Activated CD4-positive, alpha-beta T cell treated with anti-CD3 and anti-CD28 coated beads, Interleukin-2, amount 10 ng/mL, durations not matched to agents 24 days and 14 days (primary cell): ENCODE data around the gene UNC5C. TPM values are rescaled to one million over a fixed set of nuclear protein-coding genes. Genes with fewer than 3 reads are reported as not detected.

Experiments used
- DNase-seq: peaks from one replicate; pipeline ENCODE4 v3.0.0; 2022
- H3K27ac Mint-ChIP-seq: one replicate; pipeline ENCODE4 v1.8.0; 2022; ENCODE audit warnings: mild to moderate bottlenecking, mixed read lengths
- H3K27me3 Mint-ChIP-seq: one replicate; pipeline ENCODE4 v1.8.0; 2022; ENCODE audit warnings: mixed read lengths
- H3K36me3 Mint-ChIP-seq: one replicate; pipeline ENCODE4 v1.8.0; 2022; ENCODE audit warnings: low read depth, mild to moderate bottlenecking, mixed read lengths
- H3K4me1 Mint-ChIP-seq: one replicate; pipeline ENCODE4 v1.8.0; 2021; ENCODE audit warnings: mixed read lengths
- H3K4me3 Mint-ChIP-seq: one replicate; pipeline ENCODE4 v1.8.0; 2022; ENCODE audit warnings: mild to moderate bottlenecking, moderate library complexity, mixed read lengths
- H3K9me3 Mint-ChIP-seq: one replicate; pipeline ENCODE4 v1.8.0; 2021; ENCODE audit warnings: mixed read lengths
- intact Hi-C: fragments of 100-400 bp; cut with micrococcal nuclease; formaldehyde crosslinking; loops from one replicate; pipeline ENCODE4 v1.15.1; 2023
- total RNA-seq: library from RNA; stranded (reverse); gene quantifications from 2 replicates; pipeline ENCODE4 v1.2.3, GENCODE V29; 2022

The UNC5C gene
- total RNA-seq, 1 donor from 2014 or later: not detected

DNA sequence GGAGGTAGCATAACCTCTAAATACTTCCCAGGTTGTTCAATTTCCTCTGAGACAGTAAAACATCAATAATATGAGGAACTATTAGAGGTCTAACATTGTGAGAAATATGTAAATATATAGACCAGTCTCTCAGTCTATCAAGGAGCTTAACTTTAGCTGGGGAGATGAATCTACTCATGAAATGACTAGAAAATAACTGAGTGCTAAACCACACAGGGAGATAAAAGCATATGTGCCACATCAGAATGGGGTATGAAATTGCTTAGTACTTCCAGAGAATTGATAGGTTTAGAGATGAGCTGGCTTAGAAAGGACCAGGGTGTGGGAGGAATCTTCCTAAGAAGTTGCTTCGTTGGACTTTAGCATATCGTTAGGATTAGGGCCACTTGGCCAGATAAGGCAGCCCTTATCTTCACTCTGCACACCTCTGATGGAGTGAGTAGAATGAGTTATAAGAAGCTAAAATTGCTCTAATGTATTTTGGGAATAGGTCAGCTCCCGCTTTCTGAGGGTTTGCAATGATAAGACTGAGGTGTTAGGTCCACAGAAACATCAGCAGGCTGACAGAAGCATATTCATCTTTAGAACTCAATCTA is 299.2 kb downstream of the UNC5C start:
- intact Hi-C loops: no loop called here

DNA sequence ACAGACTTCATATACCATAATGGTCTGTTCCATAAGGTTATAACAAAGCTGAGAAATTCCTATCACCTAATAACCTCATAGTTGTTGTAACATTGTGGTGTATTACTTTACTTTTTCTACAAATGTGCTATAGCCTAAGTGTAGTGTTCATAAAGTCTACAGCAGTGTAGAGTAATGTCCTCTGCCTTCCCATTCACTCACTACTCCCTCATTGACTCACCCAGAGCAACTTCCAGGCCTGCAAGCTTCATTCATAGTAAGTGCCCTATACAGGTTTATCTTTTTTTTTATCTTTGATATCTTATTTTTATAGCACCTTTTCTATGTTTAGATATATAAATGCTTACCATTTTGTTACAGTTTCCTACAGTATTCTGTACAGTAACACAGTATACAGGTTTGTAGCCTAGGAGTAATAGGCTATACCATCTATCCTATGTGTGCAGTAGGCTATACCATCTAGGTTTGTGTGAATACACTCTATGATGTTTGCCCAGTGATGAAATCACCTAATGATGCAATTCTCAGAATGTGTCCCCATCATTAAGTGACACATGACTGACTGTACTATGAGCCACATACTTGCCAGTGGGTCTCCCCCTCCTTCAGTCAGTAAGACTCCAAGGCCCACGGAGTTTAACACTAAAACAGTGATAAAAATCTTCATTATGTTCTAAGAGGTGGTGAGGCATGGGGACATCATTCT is 299.9 kb downstream of the UNC5C start:
- Mint-ChIP-seq H3K4me1 (peaks cover 2% of the 10 kb centered on the region), H3K27ac (no peak overlapping the region), H3K27me3 (no peaks in the 10 kb centered on the region), H3K36me3 (no peaks in the 10 kb centered on the region), H3K9me3 (no peaks in the 10 kb centered on the region), H3K4me3 (no peak overlapping the region)
- intact Hi-C loops: no loop called here
- no peak for DNase-seq

More for the DNA sequence above, 299.2 kb downstream of the UNC5C start:
- DNase-seq: no peak
- Mint-ChIP-seq H3K27ac (no peak overlapping the region), H3K4me1 (peaks cover 2% of the 10 kb centered on the region), H3K27me3 (no peaks in the 10 kb centered on the region), H3K4me3 (no peak overlapping the region), H3K36me3 (no peaks in the 10 kb centered on the region), H3K9me3 (no peaks in the 10 kb centered on the region)

DNA sequence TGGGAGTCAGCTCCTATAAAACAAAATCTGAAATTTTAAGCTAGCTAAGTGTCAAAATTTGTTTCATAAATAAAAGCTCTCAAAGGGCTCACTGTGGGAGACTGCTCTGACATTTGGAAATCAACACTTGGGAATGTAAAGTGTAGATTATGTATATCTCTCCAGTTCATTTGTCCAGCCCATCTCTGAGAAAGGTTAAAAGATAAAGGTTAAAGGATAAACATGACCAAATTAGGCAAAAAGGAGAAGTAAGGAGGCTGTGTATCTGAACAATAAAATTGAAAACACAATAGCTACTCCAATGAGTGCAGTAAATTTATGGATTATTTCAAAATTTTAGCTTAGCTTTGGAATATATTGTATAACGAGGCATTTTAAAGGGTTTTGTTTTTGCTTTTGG is 304.9 kb downstream of the UNC5C start:
- Mint-ChIP-seq H3K27ac (no peak overlapping the region), H3K36me3 (no peaks in the 10 kb centered on the region), H3K4me3 (no peak overlapping the region), H3K9me3 (no peaks in the 10 kb centered on the region), H3K27me3 (no peaks in the 10 kb centered on the region), H3K4me1 (no peaks in the 10 kb centered on the region)
- no peak for DNase-seq
- intact Hi-C loops: no loop called here

DNA sequence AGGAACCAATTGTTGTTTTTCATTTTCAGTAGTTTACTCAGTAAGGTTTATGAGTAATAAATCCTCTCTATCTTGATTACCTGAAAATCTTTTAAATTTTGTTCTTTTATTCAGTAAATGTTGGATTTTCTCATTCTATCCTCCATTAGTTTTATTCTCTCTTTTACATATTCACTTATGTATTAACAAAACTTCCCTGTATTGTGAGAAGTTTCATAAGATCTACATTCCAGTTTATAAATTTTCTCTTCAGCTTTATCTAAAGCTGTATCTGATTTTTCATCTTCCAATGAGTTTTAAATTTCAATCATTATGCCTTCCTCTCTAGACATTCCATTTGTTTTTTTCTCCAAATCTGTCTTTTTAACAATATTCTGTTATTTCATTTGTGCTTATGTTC is 310.2 kb downstream of the UNC5C start:
- Mint-ChIP-seq H3K4me1 (no peaks in the 10 kb centered on the region), H3K4me3 (no peak overlapping the region), H3K27ac (no peak overlapping the region), H3K9me3 (no peaks in the 10 kb centered on the region), H3K27me3 (no peaks in the 10 kb centered on the region), H3K36me3 (no peaks in the 10 kb centered on the region)
- intact Hi-C loops: no loop called here
- no peak for DNase-seq

DNA sequence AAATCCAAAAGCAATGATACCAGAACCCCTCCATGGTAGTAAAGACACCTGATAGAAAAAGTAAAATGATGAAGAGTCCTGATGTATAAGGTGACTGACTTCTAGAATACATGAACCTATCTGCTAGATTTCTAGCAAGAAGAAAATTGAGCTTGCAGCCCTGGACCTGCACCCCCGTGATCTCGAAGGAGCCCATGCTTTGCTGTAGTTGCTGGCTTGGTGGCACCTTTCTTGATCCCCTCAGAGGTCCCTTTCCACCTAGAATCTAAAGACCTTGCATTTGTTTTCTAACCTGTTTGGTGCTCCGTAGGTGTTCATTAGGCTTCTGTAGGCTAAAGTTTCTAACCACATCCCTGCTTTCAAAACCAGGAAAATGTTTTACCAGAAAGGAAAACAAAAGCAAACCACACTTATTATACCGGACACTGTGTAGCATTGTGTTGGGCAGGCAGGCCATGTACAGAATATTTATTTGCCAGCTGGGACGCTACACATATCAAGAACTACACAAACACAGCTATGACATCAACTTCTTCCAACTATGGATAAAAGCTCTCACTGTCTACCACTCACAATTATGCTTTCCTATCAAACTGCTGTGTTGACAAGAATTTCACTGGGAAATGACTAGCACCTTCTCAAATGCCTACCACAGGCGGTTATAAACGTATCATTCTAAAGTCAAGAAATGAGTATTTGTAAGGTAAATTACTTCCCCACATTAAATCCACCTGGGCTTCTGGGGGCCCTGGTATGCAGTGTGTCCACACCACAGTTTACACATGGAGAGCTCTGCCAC is 316.2 kb downstream of the UNC5C start:
- H3K27ac Mint-ChIP-seq: no peak overlapping the region
- no peaks in the 10 kb centered on the region for H3K36me3 Mint-ChIP-seq
- H3K4me1 Mint-ChIP-seq: peaks cover 3% of the 10 kb centered on the region
- no peaks in the 10 kb centered on the region for H3K27me3 Mint-ChIP-seq
- DNase-seq: no peak
- H3K9me3 Mint-ChIP-seq: no peaks in the 10 kb centered on the region
- intact Hi-C loops: no loop called here
- no peak overlapping the region for H3K4me3 Mint-ChIP-seq

DNA sequence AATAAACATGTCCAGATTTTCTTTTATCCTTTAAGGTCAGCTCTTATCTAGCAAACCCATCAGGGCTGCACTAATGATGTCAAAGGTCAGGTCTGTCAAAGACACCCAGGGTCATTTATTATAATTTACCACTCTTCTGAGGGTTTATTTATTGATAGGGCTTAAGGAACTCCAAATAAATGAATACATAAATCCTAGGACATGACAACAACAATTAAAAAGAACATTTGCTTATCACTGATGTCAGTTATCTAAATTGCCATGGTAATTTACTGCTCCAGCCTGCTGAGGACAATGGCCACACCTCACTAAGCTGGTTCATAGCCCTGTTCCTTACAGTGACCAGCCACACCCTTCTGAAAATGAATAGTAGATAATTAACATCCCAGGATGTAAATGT is 317.1 kb downstream of the UNC5C start:
- Mint-ChIP-seq H3K9me3 (no peaks in the 10 kb centered on the region), H3K36me3 (no peaks in the 10 kb centered on the region), H3K4me3 (no peak overlapping the region), H3K27me3 (no peaks in the 10 kb centered on the region), H3K27ac (no peak overlapping the region), H3K4me1 (peaks cover 3% of the 10 kb centered on the region)
- DNase-seq: no peak
- intact Hi-C loops: no loop called here

DNA sequence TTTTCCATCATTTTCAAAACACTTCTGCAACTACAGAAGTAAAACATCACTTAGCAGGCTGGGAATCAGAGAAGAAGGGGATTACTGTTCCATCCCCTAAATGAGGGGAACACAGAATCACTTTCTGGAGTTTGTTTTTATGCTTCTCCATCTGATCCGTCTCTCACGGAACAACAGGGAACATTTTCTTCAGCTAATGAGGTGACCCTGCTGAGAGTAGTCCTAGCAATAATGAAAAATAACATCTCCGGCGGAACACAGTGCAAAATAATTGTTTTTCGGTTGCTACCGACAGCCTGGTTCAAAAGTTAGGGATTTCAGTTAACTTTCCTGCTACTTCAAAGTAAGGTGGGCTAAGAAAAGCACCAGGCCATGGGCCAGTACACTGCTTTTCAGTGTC is 322.9 kb downstream of the UNC5C start:
- peaks cover 2% of the 10 kb centered on the region for H3K27me3 Mint-ChIP-seq
- intact Hi-C loops: no loop called here
- H3K4me1 Mint-ChIP-seq: no peaks in the 10 kb centered on the region
- no peaks in the 10 kb centered on the region for H3K36me3 Mint-ChIP-seq
- H3K4me3 Mint-ChIP-seq: no peak overlapping the region
- no peak for DNase-seq
- H3K9me3 Mint-ChIP-seq: no peaks in the 10 kb centered on the region
- no peak overlapping the region for H3K27ac Mint-ChIP-seq

DNA sequence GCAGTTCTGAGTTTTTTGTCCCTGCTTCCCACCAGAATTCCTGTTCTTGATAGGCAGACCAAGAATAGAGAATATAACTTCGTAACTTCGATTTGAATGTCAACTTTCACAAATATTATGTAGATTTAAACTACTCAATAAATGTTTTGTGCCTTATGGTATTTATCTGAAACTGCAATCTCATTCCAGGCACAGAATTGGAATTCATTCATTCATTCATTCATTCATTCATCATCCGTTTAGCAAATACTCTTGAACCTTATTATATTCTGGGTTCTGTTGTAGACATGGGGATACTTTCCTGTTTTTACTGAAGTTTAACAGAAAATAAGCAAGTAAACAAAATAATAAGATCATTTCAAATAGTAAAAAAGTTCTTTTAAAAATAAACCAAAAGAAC is 324.4 kb downstream of the UNC5C start:
- Mint-ChIP-seq H3K9me3 (no peaks in the 10 kb centered on the region), H3K4me1 (no peaks in the 10 kb centered on the region), H3K4me3 (no peak overlapping the region), H3K27ac (no peak overlapping the region), H3K36me3 (no peaks in the 10 kb centered on the region), H3K27me3 (peaks cover 2% of the 10 kb centered on the region)
- intact Hi-C loops: no loop called here
- no peak for DNase-seq

DNA sequence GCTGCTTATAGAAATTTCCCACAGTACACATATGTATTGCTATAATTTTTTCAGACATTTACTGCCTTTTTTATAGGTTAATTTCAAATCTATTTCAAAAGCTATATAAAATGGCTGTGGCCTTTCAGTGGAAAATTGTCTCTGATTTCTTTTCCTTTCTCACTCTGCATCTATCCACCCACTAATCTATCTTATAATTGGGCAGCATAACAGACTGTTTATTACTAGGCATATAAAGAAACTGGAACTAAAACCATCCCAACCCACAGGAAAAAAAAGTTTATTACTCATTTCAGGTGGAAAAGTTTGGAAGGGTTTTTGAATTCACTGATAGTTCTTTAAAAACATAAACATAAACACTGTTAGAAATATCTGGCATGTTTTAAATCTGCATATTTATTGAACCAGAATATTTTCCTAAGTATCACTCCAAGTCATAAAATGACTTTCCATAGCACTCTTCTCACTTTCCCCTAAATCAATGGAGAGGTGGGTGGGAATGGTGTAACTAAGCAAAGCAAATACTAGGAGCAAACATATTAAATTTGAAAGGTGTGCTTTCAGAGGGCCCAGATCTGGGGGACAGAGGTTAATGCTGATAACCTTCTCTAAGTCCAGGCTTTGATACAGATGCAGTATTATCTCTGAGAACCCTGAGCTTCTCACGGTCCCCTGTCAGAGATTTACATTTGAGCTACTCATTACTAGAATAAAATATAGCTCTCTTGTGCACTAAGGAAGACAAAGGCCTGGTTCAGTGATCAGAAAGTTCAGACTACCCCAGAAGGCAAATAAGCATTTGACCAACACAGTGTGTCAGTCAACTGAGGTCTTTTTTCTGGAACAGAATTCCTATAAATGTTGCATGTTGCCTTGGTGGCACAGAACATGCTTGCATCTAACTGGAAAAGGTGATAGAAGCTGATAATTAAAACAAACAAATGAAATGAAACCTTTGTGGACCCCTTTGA is 328.3 kb downstream of the UNC5C start:
- intact Hi-C loops: no loop called here
- no peak for DNase-seq
- H3K27ac Mint-ChIP-seq: no peak overlapping the region
- no peak overlapping the region for H3K4me3 Mint-ChIP-seq
- peaks cover 2% of the 10 kb centered on the region for H3K27me3 Mint-ChIP-seq
- H3K36me3 Mint-ChIP-seq: no peaks in the 10 kb centered on the region
- no peaks in the 10 kb centered on the region for H3K4me1 Mint-ChIP-seq
- H3K9me3 Mint-ChIP-seq: no peaks in the 10 kb centered on the region

DNA sequence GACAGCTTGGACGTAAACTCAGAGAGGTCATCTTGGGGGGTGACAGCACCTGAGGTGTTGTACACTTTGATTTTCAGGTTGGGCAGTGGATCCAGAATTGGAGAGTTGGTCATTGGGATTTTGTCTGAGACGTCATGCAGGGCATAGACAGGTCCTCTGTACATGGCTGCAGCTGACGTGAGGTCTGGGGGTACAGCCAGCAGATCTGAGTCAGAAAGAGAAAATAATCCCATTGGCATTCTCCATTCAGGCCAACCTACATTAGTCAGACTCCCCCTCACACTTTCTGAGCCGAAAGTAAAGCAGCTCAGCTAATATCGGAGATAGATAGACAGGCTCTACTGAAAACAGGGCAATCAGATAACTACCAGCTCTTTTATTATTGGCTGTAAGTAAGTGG is 329.7 kb downstream of the UNC5C start:
- Mint-ChIP-seq H3K27ac (no peak overlapping the region), H3K27me3 (peaks cover 2% of the 10 kb centered on the region), H3K9me3 (no peaks in the 10 kb centered on the region), H3K4me1 (no peaks in the 10 kb centered on the region), H3K4me3 (no peak overlapping the region), H3K36me3 (no peaks in the 10 kb centered on the region)
- no peak for DNase-seq
- intact Hi-C loops: no loop called here

DNA sequence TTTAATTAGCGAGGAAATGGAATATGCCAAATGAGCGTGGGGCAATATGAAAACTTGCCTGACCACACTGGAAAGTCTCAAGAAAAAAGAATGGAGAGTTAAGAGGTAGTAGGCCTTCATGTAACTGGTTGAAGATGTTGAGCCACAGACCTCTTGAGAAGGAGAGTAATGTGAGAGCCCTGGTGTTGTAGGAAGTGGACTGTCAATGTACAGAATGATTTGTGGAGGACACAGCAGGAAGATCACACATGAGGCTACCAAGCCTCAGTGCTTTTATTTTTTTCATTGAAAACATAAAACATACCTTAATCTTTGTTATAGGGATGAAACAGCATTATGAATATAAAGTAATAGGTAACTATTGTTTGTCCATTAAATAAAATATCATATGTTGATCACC is 331.6 kb downstream of the UNC5C start:
- H3K27me3 Mint-ChIP-seq: peaks cover 4% of the 10 kb centered on the region
- intact Hi-C loops: no loop called here
- H3K27ac Mint-ChIP-seq: no peak overlapping the region

DNA sequence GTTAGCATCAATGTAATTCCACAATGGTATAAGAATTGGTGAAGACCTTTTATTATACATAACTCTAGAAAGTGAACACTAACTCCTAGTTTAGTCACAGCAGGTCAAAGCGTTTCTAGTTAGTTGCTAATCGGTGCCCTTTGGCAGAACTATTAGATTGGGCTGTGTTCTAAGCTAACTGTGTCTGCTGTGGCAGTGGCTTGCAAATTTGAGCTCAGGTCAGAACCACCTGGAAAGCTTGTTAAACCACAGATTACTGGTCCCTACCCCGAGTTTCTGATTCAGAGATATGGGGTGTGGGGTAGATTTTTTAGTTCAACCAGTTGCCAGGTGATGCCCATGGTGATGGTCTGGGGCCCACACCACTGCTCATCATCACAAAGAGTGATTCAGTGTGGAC is 332.1 kb downstream of the UNC5C start:
- Mint-ChIP-seq H3K9me3 (no peaks in the 10 kb centered on the region), H3K27ac (no peak overlapping the region), H3K27me3 (peaks cover 2% of the 10 kb centered on the region), H3K4me3 (no peak overlapping the region), H3K4me1 (no peaks in the 10 kb centered on the region), H3K36me3 (no peaks in the 10 kb centered on the region)
- DNase-seq: no peak
- intact Hi-C loops: no loop called here

More for the DNA sequence above, 331.6 kb downstream of the UNC5C start:
- Mint-ChIP-seq H3K36me3 (no peaks in the 10 kb centered on the region), H3K4me3 (no peak overlapping the region), H3K4me1 (no peaks in the 10 kb centered on the region), H3K9me3 (no peaks in the 10 kb centered on the region)
- no peak for DNase-seq

DNA sequence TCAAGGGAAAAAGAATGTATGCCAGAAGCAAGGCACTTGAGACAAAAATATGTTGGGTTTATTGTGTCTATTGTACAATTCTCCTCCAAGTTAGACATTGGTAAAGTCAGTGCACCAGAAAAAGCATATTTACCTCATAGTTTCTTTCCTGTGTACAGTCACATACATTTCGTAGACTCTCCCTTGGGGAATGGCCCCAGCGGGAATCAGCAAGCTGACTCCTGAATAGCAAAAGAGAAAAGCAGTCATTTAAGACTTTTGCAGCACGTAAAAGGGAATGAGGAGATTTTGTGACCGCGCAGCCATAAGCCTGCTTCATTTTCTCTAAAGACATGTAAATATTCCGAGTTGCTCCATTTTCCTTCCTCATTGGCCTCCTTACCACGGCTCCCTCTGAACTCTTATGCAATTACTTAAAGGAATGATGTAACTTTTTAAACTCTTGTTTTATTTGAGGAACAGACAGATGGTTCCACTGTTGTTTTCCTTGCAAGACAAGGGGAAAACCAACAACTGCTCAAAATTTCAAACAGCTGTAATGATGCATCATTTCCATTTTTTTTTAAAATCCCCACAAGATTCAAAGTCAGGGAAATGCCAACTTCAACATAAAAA is 332.7 kb downstream of the UNC5C start:
- intact Hi-C loops: no loop called here
- no peak for DNase-seq
- Mint-ChIP-seq H3K9me3 (no peaks in the 10 kb centered on the region), H3K27ac (no peak overlapping the region), H3K4me1 (no peaks in the 10 kb centered on the region), H3K4me3 (no peak overlapping the region), H3K36me3 (no peaks in the 10 kb centered on the region), H3K27me3 (peaks cover 2% of the 10 kb centered on the region)
